HG03565 (cell line): ENCODE results near the gene KCP.

Source experiments
- ATAC-seq: cut with Tn5 transposase; IDR thresholded peaks from one replicate; pipeline ENCODE4 v1.9.1; 2021; ENCODE audit warnings: mild to moderate bottlenecking, moderate library complexity; ENCODE audit not compliant: unreplicated experiment

KCP gene

DNA sequence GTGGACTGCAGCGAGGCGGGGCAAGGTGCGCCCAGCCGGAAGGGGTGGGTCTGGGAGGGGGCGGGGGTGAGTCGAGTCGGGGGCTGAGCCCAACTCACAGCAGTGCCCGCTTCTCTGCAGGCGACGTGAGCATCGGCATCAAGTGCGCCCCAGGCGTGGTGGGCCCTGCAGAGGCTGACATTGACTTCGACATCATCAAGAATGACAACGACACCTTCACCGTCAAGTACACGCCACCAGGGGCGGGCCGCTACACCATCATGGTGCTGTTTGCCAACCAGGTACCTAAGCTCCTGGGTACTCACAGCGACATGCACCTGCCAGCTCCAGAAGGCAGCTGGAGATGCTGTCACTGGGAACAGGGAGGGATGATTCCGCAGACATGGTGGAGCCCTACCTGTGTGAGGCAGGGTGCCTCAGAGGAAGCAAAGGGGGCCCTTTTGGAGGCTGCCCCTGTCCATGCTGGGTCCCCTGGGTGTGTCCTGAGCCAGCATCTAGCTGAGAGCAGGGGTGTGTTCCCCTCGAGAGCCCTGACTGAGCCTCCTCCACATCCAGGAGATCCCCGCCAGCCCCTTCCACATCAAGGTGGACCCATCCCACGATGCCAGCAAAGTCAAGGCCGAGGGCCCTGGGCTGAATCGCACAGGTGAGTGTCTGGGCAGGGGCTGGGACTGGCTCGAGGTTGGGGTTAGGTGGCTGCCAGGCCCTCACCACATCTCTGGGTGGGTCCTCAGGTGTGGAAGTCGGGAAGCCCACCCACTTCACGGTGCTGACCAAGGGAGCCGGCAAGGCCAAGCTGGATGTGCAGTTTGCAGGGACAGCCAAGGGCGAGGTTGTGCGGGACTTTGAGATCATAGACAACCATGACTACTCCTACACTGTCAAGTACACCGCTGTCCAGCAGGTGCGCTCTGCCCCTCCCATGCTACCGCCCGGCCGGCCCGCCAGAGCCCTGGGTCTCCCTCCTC, 67.6 kb downstream of the KCP start:
- no peak for ATAC-seq

DNA sequence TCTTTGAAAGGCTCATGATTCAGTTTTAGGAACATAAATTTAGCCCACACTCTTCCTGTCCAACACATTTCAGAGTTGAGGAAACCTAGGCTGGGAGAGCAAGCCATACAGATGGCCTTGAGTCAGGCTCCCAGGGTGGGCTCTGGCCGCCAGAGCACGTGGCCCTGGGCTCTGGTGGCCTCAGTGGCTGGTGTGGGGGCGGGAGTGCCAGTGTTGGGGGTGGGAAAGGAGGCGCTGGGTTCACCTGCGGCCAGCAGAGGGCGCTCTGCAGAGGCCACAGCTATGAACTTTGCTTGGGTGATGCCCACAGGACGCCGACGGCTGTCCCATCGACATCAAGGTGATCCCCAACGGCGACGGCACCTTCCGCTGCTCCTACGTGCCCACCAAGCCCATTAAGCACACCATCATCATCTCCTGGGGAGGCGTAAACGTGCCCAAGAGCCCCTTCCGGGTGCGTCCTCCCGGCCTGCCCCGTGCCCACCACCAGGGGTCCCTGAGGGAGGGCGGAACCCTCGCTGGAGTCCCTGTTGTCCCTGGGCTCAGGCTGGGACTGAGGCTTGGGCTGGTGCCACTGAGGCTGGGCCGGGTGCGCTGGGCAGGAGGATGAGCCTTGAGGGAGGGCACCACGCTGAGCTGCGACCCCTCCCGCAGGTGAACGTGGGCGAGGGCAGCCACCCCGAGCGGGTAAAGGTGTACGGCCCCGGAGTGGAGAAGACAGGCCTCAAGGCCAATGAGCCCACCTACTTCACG, 68.4 kb downstream of the KCP start:
- ATAC-seq, result no peak

DNA sequence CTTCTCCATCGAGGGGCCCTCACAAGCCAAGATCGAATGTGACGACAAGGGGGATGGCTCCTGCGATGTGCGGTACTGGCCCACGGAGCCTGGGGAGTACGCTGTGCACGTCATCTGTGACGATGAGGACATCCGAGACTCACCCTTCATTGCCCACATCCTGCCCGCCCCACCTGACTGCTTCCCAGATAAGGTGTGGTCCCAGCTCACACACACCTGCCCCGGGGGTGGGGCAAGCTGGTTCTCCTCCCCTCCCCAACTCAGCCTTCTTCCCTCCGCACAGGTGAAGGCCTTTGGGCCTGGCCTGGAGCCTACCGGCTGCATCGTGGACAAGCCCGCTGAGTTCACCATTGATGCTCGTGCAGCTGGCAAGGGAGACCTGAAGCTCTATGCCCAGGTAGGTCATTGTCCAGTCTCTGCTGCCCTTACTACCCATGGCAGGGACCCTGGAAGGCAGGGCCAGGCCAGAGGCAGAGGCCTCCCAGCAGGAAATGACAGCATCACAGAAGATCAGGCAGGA, 69.3 kb downstream of the KCP start:
- no peak for ATAC-seq

DNA sequence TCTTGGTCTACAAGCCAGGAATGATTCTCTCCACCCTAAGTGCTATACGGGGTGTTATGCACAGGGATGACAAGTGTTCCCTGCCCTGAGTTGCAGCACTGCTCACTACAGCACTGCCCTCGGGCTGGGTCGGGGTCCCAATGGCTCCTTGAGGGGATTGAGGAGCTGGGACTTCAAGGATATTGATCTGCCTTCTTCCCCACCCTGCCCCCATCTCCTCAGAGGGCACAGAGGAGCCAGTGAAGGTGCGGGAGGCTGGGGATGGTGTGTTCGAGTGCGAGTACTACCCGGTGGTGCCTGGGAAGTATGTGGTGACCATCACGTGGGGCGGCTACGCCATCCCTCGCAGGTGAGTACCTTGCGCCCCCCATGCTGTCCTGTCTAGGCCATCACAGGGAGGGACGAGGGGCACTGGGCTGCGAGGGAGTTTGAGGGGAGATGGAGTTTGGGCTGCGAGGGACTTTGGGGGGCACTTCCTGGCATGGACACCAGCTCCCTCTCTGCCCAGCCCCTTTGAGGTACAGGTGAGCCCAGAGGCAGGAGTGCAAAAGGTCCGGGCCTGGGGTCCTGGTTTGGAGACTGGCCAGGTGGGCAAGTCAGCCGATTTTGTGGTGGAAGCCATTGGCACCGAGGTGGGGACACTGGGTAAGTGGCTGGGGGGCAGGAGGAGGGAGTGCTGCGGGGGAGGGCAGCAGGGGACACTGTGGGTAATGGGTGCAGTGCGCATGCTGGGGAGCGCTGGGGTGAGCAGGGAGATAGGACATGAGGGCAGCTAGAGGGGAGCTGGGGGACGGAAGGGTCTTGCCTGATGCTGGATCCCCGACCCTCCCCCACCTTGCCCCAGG, 70.0 kb downstream of the KCP start:
- no peak for ATAC-seq

DNA sequence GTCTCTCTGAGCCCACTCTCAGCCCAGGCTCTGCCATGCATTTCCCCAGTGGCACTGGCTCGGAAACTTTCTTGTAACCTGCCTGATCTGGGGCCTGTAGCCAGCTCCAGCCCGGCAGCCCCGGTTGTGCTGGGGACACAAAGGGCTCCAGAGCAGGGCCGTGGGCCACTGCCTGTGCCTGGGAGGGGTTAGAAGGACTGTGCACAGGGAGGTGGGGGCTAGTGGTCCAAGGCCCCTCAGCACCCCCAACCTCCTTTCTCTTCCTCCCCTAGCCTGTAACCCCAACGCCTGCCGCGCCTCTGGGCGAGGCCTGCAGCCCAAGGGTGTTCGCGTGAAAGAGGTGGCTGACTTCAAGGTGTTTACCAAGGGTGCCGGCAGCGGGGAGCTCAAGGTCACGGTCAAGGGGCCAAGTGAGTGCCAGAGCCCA, 70.7 kb downstream of the KCP start:
- ATAC-seq, result no peak

DNA sequence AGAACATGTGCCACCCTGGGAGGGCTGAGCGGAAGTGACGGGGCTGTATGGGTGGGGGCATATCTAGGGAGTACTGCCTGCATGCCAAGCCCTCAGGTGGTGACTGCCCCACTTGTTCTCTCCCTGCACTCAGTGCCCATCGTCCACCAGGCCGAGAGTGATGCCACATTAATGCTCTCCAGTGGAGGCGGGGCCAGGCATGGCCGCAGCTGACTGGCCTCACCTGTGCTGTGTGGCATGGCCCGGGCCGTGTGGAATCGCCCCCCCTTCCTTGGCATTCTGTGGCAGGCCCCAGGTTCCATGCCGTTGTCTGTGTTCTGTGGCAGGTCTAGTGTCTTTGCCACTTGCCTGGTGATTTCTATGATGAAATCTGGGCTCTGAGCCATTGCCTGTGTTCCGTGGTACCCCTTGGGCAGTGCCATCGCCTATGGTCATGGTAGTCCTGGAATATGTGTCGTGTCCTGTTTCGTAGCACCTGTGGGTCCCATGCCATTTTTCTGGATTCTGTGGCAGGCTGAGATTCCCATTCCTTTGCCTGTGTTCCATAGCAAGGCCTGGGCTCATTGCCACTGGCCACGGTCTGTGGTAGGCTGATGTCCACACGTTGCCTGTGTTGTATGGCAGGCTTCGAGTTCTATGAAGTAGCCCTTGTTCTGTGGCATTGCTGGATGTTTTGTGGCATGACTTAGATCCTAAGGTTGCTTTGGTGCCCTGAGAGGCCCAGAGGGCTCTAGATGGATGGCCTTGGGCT, 71.4 kb downstream of the KCP start:
- ATAC-seq, result no peak

DNA sequence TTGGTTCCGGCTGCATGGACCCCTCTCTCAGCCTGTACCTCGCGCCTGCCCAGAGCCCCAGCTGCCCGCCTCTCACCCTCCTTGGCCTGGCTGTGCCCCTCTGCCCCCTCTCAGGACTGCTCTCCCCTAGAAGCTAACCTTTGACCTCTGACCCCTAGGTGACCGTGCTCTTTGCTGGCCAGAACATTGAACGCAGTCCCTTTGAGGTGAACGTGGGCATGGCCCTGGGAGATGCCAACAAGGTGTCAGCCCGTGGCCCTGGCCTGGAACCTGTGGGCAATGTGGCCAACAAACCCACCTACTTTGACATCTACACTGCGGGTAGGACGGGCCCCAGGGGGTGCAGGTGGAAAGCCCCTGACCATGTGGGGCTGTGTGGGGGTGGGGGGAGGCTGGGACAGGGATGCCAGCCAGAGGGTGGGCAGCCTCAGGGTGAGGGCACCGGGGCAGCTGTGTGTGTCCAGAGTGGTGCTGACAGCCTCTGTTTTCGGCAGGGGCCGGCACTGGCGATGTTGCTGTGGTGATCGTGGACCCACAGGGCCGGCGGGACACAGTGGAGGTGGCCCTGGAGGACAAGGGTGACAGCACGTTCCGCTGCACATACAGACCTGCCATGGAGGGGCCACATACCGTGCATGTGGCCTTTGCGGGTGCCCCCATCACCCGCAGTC, 72.3 kb downstream of the KCP start:
- ATAC-seq, result no peak

DNA sequence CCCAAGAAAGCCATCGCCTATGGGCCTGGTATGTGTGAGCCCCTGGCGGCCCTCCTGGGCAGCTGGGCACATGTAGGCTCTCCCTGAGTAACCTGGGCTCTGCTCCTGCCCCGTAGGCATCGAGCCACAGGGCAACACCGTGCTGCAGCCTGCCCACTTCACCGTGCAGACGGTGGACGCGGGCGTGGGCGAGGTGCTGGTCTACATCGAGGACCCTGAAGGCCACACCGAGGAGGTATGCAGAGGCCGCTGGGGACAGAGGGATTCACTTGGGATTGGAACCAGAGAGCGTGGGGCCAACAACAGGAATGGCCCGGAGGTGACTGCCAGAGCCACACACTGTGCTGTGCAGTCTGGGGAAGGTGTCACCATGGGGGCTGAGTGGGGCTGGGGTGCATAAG, 73.0 kb downstream of the KCP start:
- ATAC-seq, result no peak

DNA sequence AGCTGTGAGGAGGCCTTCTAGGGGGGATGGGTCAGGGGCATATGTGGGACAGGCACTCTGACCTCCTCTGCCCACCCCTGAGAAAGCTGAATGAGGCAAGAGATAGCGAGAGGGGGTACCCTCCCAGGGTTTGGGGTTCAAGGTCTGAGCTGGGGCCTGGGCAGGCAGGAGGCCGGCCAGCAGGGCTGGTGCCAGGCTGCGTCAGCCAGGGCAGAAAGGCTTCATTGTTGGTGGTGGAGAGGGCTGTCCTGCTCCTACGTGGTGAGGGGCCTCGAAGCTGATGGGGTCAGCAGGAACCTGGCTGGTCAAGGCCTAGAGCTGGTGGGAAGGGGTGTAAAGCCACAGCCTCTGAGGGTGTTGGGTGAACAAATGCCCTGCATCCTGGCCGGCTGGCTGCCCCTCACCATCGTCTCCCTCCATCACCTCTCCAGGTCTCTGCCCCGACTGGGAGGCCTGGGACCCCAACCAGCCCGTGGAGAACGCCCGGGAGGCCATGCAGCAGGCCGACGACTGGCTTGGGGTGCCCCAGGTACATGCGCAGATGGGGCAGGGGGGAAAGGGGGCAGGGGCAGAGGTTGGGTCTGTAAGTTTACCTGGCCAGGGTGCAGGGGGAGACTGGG, 73.7 kb downstream of the KCP start:
- ATAC-seq, result no peak

DNA sequence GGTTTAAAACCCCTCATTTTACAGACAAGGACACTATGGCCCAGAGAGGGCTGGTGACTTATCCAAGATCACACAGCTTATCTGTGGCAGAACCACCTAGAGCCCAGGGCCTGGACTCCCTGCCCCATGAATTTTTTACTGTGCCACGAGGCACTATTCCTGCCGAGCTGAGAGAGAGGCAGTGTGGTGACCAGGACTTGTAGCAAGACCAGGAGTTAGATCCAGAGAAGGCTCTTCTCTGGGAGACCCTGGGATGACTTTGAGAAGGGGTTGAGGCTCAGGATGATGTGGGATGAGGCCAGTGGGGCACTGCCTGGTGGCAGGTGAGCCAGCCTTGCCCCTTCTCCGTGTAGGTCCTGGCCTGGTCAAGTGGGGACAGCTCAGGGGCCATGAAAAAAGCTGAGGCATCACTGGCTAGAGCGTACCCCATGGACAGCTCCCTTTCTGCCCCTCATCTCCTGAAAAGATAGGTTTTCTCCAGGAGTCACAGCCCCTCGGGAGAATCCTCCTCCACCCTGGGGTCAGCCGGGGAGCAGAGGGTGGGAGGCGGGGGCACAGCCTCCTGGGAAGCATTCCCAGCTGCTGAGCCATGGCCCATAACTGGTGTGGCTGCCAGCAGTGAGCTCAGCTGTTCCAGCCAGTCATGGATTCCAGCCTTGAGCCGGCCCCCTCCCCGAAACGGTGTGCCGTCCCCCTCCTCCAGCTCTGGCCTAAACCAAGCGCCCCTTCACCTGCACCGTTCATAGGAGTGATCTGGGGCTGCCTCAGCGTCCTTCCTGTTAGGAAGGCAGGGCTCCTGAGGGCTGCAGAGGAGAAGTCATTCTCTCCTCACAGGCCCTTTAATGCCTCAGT, 74.5 kb downstream of the KCP start:
- no peak for ATAC-seq

DNA sequence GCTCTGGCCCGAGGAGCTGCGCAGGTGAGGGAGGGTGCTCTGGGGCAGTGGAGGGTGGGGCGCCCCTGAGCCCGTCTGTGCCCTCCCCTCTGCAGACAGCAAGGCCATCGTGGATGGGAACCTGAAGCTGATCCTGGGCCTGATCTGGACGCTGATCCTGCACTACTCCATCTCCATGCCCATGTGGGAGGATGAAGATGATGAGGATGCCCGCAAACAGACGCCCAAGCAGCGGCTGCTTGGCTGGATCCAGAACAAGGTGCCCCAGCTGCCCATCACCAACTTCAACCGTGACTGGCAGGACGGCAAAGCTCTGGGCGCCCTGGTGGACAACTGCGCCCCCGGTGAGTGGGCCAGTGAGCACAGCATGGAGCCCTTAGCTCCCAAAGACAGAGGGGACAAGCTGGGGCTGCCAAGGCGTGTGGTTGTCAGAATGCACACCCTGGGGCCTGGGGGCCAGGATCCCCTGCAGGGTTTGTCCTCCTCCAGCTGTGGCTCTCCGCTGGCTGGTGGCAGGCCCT, 75.2 kb downstream of the KCP start:
- ATAC-seq, result no peak

DNA sequence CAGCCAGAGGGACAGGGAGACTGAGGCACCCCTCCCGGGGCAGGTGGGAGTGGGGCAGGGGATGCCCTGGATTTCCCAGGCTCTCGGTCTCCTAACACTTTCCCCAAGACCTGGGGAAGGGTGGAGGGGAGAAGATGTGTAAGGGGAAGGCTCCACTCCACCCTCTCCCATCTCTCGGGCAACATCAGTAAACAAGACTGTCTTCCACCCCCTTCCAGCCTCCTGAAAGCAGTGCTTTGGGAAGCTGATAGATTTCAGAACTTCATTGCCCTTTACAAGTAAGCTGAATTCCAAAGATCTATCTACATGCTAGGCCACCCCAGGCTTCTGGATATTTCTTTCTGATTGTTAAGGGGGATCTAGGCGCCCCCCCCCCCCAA, 76.6 kb downstream of the KCP start:
- ATAC-seq, result no peak

DNA sequence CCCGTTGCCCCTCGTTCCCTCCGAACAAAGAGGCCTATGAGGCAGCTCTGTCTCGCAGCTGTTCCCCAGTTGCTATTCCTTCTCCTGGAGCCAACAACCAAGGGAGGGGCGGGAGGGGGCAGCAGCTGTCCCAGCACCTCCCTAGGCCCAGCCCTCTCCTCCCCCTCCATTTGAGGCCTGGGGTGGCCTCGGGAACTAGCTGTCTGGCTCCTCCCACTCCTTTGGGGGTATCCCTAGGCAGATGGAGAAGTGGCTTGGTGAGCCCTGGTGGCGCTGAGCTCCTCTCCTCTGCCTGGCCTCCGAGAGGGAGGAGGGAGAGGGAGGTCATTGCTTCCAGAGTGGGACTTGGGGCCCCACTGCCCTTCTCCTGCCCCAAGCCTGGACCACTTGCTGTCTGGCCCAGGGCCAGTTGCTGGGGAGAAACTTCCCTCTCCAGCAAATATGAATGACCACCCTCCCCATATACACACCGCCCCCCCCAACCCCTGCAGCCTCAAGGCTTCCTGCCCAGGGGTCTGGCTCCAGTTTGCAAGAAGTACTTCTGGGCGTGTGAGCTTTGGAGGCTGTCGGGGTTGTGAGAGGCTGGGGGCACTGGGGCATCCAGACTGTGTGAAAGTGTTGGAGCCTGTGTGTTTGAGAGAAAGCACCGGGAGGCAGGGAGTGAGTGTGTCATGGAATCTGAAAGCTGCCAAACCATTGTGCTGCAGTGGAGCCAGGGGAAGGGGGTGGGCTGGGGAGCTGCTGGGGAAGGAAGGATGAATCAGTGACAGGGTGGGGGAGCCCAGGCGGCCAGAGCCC, 77.2 kb downstream of the KCP start:
- ATAC-seq, result no peak

DNA sequence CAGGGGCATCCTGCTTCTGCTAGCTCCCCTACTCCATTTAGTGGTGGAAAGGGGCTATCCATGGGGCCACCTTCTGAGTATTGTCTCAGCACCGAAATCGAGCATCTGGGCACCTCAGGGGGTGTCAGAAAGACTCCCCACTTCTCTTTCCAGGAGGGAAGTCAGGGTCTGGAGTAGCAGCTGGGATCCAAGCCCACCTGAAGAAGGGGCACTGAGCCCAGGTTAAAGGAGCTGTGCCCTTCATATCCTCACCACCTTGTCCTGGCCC, 77.7 kb downstream of the KCP start:
- ATAC-seq, result no peak

DNA sequence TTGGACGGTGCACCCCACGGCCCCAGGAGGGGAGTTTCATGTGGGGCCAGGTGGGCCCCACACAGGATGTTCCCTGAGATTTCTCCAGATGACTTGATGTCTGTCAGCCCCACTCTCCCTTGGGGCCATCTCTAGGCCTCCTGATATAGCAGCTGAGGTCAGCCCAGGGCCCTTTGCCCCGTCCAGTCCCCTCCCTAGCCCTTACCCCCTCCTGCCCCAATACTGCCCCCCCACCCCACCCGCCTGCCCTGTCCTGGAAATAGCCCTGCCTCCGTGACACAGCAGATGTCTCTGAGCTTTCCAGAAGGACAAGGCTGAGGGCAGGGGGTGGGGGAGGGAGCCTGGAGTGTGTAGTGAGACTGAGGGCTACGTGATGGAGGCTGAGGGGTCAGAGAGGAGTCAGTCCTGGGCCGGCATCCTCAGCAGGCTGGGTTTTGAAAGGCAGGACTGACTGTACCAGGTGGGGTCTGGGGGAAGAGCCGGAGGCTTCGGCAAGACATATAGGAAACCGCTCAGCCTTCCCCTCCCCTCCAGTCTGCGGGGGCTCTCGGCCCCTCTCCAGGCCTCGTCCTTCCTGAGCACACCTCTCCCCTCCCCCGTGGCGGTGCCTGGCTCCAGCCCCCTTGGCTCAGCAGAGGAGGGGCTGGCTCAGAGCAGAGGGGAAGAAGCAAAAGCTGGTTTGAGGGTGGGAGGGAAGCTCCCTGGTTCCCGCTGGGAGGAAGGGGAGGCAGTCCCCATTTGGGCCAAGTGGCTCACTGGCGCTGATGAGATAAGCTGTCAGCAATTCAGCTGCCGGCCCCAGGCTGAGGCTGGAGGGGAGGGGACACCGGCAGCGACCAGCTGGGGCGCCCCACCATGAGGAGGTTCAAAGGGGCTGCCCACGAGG, 78.3 kb downstream of the KCP start:
- no peak for ATAC-seq

DNA sequence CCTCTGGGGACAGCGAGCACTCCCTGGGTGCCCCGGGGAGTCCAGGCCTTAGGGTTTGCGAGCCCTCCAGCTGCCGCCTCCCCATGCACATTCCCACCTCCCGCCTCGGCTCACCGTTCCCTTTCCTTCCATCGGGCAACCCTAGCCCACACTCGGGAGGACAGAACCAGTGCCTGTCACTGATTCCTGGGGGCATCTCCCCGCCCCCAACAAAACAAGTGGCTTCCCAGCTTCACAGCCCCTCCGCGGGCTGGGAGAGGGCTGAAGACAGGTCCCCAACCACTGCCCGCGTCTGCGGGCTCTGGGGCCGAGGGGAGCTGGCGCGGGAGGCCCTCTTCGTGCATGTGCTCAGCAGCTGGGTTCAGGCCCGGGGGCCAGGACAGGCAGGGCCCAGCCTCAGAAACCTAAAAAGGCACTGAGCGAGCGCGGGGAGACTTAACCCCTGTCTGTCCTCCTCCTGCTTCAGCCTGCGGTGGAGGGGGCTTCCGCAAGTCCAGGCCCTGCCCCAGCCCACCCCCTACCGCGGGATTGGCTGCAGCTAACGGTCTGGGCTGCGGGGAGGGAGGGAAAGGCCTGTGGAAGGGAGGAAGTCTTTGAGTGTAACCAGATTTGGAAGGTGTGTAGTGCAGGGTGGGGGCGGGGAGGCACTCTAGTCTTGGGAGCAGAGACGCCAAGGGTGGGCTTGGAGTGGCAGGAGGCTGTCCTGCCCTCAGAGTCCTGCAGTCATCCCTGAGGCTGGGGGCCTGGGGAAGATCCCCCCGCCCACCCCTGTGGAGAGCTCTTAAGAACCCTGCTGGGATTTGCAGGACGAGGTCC, 79.1 kb downstream of the KCP start:
- ATAC-seq, result no peak
